ENCODE measurements around the gene MSL2.
"Not testable (repeated sequence)": the region's sequence is repeated elsewhere in the genome, so short reads cannot be mapped to it uniquely, and the experiment has no call there.

The MSL2 gene

GRCh38 chr3:136232413-136232812 is 36.3 kb upstream of the MSL2 start:
- DNase-seq (ENCODE audit: low read depth), result no peak
- no peak overlapping the region for H3K4me3 ChIP-seq (replicated peaks; ENCODE audit: low read depth, low read length)
- no peak for TF ChIP-seq CTCF (IDR thresholded peaks at IDR 0.05; ENCODE audit: low read length, missing control alignments)

- not testable (repeated sequence) for H3K4me3 ChIP-seq (replicated peaks; ENCODE audit: low read depth, low read length); DNase-seq (ENCODE audit: low read depth)
Measured at GRCh38 chr3:136222746-136223145, 26.6 kb upstream of the MSL2 start.

- DNase-seq (ENCODE audit: low read depth), result no peak
- no peak overlapping the region for H3K4me3 ChIP-seq (replicated peaks; ENCODE audit: low read depth, low read length)
Measured at GRCh38 chr3:136211547-136211946, 15.4 kb upstream of the MSL2 start.

GRCh38 chr3:136209921-136210320 is 13.8 kb upstream of the MSL2 start:
- no peak overlapping the region for H3K4me3 ChIP-seq (replicated peaks; ENCODE audit: low read depth, low read length)
- DNase-seq (ENCODE audit: low read depth), result no peak
- no peak for TF ChIP-seq CTCF (IDR thresholded peaks at IDR 0.05; ENCODE audit: low read length, missing control alignments)

More at GRCh38 chr3:136211547-136211946, 15.4 kb upstream of the MSL2 start:
- TF ChIP-seq CTCF (IDR thresholded peaks at IDR 0.05; ENCODE audit: low read length, missing control alignments), result no peak

GRCh38 chr3:136207489-136208115 is 11.5 kb upstream of the MSL2 start:
- no peak for DNase-seq (ENCODE audit: low read depth)
- no peak for TF ChIP-seq CTCF (IDR thresholded peaks at IDR 0.05; ENCODE audit: low read length, missing control alignments)
- H3K4me3 ChIP-seq (replicated peaks; ENCODE audit: low read depth, low read length), result no peak overlapping the region

GRCh38 chr3:136199219-136199618 is 3.1 kb upstream of the MSL2 start:
- H3K4me3 ChIP-seq (replicated peaks; ENCODE audit: low read depth, low read length), result not testable (repeated sequence)

GRCh38 chr3:136198462-136199078 is 2.4 kb upstream of the MSL2 start:
- not testable (repeated sequence) for H3K4me3 ChIP-seq (replicated peaks; ENCODE audit: low read depth, low read length); DNase-seq (ENCODE audit: low read depth)

More at GRCh38 chr3:136199219-136199618, 3.1 kb upstream of the MSL2 start:
- DNase-seq (ENCODE audit: low read depth), result not testable (repeated sequence)

GRCh38 chr3:136197159-136197793 is 1.1 kb upstream of the MSL2 start:
- peak overlapping the region; percentile 99 for H3K4me3 ChIP-seq (replicated peaks; ENCODE audit: low read depth, low read length)
- no peak for DNase-seq (ENCODE audit: low read depth)
- TF ChIP-seq CTCF (IDR thresholded peaks at IDR 0.05; ENCODE audit: low read length, missing control alignments), result no peak

Data from fibroblast of pulmonary artery (primary cell).